Suprapubic skin (tissue), 4 donors: ENCODE results near the gene ZBTB21.

Experiments used
- CTCF ChIP-seq, 2 donors: fragments of 200-600 bp in 1 of 2; fragments of 450-650 bp in 1 of 2; sonication (generic) in 1 of 2; IDR thresholded peaks; one replicate each; pipeline ENCODE4 v1.5.1; 2016 to 2019; ENCODE audit warnings: antibody characterized with exemption in 2 of 2, mild to moderate bottlenecking in 1 of 2, moderate library complexity in 1 of 2
- EP300 ChIP-seq: sonication (generic); formaldehyde crosslinking; IDR thresholded peaks from one replicate; pipeline ENCODE4 v1.6.1; 2017; ENCODE audit warnings: antibody characterized with exemption
- POLR2A ChIP-seq, 2 donors: fragments of 450-650 bp; IDR thresholded peaks; one replicate each; pipeline ENCODE4 v1.6.1; 2017; ENCODE audit warnings: antibody characterized with exemption in 2 of 2, mild to moderate bottlenecking in 2 of 2, moderate library complexity in 2 of 2
- POLR2AphosphoS5 ChIP-seq, 3 donors: sonication (generic); formaldehyde crosslinking; IDR thresholded peaks; one replicate each; pipeline ENCODE4 v1.6.1; 2017; ENCODE audit warnings: antibody characterized with exemption in 3 of 3

GRCh38 chr21:42019101-42019605 is 9.0 kb upstream of the ZBTB21 start:
- TF ChIP-seq CTCF (IDR thresholded peaks at IDR 0.05), result no peak
- no peak for TF ChIP-seq POLR2A (IDR thresholded peaks at IDR 0.05)
- no peak for TF ChIP-seq EP300
- TF ChIP-seq POLR2AphosphoS5 (IDR thresholded peaks at IDR 0.05), result no peak
